C4-2B (cell line): Measurements from ENCODE around the gene ARHGAP26.

Source experiments
- CTCF ChIP-seq: fragments of 450-650 bp; conservative IDR thresholded peaks from 2 replicates; pipeline ENCODE4 v1.5.1; 2017; ENCODE audit warnings: mild to moderate bottlenecking
- ZFX ChIP-seq: fragments of 450-650 bp; IDR thresholded peaks from 2 replicates; pipeline ENCODE4 v1.6.1; 2017

- TF ChIP-seq CTCF, result no peak
- TF ChIP-seq ZFX, result no peak
These were observed 211.3 kb downstream of the ARHGAP26 start for GRCh38 chr5:142981475-142981874.
